Ishikawa (cell line): ENCODE measurements around the gene ANKRD33B.

Experiments
- CEBPB ChIP-seq: IDR thresholded peaks from 2 replicates; pipeline ENCODE4 v1.6.1; 2012
- CREB1 ChIP-seq: IDR thresholded peaks from 2 replicates; pipeline ENCODE4 v1.6.1; 2012; ENCODE audit warnings: low read depth
- EGR1 ChIP-seq: IDR thresholded peaks from 2 replicates; pipeline ENCODE4 v1.6.1; 2012
- EP300 ChIP-seq: IDR thresholded peaks from 2 replicates; pipeline ENCODE4 v1.6.1; 2012; ENCODE audit warnings: borderline replicate concordance
- FOXM1 ChIP-seq: IDR thresholded peaks from 2 replicates; pipeline ENCODE4 v1.6.1; 2012; ENCODE audit warnings: low read depth, borderline replicate concordance
- NFIC ChIP-seq: IDR thresholded peaks from 2 replicates; pipeline ENCODE4 v1.6.1; 2012
- RAD21 ChIP-seq: IDR thresholded peaks from 2 replicates; pipeline ENCODE4 v1.6.1; 2012; ENCODE audit warnings: low read depth
- TAF1 ChIP-seq: IDR thresholded peaks from 2 replicates; pipeline ENCODE4 v1.6.1; 2012; ENCODE audit warnings: low read depth, mild to moderate bottlenecking
- TCF12 ChIP-seq: IDR thresholded peaks from 2 replicates; pipeline ENCODE4 v1.6.1; 2012; ENCODE audit warnings: low read depth
- TEAD4 ChIP-seq: IDR thresholded peaks from 2 replicates; pipeline ENCODE4 v1.6.1; 2012
- USF1 ChIP-seq: IDR thresholded peaks from 2 replicates; pipeline ENCODE4 v1.6.1; 2012
- YY1 ChIP-seq: IDR thresholded peaks from 2 replicates; pipeline ENCODE4 v1.6.1; 2012; ENCODE audit warnings: low read depth
- ZBTB7A ChIP-seq: IDR thresholded peaks from 2 replicates; pipeline ENCODE4 v1.6.1; 2012; ENCODE audit warnings: low read depth
- TF ChIP-seq, protein P1 (sequence below): IDR thresholded peaks from 2 replicates; pipeline ENCODE4 v1.6.1; 2012; ENCODE audit warnings: low read depth, mild to moderate bottlenecking
- TF ChIP-seq, protein P2 (sequence below): IDR thresholded peaks from 2 replicates; pipeline ENCODE4 v1.6.1; 2012

ANKRD33B gene

GRCh38 chr5:10602031-10602806 lies 38.3 kb downstream of the ANKRD33B start:
- no peak for TF ChIP-seq ZBTB7A
- TF ChIP-seq USF1, result no peak
- no peak for TF ChIP-seq CEBPB
- TF ChIP-seq, protein P1, sequence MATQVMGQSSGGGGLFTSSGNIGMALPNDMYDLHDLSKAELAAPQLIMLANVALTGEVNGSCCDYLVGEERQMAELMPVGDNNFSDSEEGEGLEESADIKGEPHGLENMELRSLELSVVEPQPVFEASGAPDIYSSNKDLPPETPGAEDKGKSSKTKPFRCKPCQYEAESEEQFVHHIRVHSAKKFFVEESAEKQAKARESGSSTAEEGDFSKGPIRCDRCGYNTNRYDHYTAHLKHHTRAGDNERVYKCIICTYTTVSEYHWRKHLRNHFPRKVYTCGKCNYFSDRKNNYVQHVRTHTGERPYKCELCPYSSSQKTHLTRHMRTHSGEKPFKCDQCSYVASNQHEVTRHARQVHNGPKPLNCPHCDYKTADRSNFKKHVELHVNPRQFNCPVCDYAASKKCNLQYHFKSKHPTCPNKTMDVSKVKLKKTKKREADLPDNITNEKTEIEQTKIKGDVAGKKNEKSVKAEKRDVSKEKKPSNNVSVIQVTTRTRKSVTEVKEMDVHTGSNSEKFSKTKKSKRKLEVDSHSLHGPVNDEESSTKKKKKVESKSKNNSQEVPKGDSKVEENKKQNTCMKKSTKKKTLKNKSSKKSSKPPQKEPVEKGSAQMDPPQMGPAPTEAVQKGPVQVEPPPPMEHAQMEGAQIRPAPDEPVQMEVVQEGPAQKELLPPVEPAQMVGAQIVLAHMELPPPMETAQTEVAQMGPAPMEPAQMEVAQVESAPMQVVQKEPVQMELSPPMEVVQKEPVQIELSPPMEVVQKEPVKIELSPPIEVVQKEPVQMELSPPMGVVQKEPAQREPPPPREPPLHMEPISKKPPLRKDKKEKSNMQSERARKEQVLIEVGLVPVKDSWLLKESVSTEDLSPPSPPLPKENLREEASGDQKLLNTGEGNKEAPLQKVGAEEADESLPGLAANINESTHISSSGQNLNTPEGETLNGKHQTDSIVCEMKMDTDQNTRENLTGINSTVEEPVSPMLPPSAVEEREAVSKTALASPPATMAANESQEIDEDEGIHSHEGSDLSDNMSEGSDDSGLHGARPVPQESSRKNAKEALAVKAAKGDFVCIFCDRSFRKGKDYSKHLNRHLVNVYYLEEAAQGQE, result no peak
- no peak for TF ChIP-seq TCF12
- no peak for TF ChIP-seq CREB1
- TF ChIP-seq TEAD4, result no peak
- TF ChIP-seq RAD21, result no peak
- no peak for TF ChIP-seq EP300
- no peak for TF ChIP-seq TAF1
- TF ChIP-seq NFIC, result no peak
- no peak for TF ChIP-seq FOXM1
- no peak for TF ChIP-seq EGR1
- TF ChIP-seq, protein P2, sequence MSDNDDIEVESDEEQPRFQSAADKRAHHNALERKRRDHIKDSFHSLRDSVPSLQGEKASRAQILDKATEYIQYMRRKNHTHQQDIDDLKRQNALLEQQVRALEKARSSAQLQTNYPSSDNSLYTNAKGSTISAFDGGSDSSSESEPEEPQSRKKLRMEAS, result no peak
- no peak for TF ChIP-seq YY1

- no peak for TF ChIP-seq CEBPB
- TF ChIP-seq CREB1, result no peak
- no peak for TF ChIP-seq RAD21
- no peak for TF ChIP-seq TEAD4
- TF ChIP-seq TCF12, result no peak
- TF ChIP-seq YY1, result no peak
- TF ChIP-seq USF1, result no peak
- TF ChIP-seq, protein P1, result no peak
- no peak for TF ChIP-seq EGR1
- TF ChIP-seq TAF1, result no peak
- TF ChIP-seq NFIC, result no peak
- no peak for TF ChIP-seq FOXM1
- TF ChIP-seq, protein P2, result no peak
- no peak for TF ChIP-seq EP300
- TF ChIP-seq ZBTB7A, result no peak
These were observed 41.1 kb downstream of the ANKRD33B start for GRCh38 chr5:10604975-10605374.

- TF ChIP-seq TCF12 (no peak), YY1 (no peak), TAF1 (no peak), CEBPB (no peak), EP300 (no peak), USF1 (no peak), RAD21 (no peak), TEAD4 (no peak), FOXM1 (no peak)
- TF ChIP-seq, protein P2, result no peak
These were observed 43.3 kb downstream of the ANKRD33B start for GRCh38 chr5:10607023-10607665.

DNA sequence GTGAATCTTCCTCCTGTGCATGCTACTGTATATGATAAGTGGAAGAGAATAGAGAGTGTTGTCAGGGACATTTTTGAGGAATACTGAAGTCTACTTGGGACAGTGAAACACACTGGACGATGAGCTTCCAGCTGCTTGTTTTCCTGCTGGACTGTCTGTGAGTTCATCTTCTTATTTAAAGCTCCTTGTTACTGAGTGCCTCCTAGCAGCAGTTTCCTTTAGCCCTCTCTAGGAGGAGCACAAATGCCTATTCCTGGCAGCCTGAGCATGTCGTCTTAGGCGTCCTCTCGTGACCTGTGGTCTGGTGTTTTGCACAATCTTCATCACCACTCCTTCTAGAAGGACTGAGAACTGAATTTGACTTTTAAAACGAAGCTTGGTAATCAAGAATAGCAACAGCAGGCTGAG lies 43.8 kb downstream of the ANKRD33B start:
- no peak for TF ChIP-seq ZBTB7A
- no peak for TF ChIP-seq TAF1
- TF ChIP-seq EP300, result no peak
- no peak for TF ChIP-seq YY1
- TF ChIP-seq TEAD4, result no peak
- TF ChIP-seq, protein P2, result no peak
- no peak for TF ChIP-seq CREB1
- TF ChIP-seq USF1, result no peak
- TF ChIP-seq EGR1, result no peak
- TF ChIP-seq, protein P1, result no peak
